Activated effector memory CD4-positive, alpha-beta T cell treated with anti-CD3 and anti-CD28 coated beads, Interleukin-2, amount 50 U/mL, for 16 hours (primary cell): ENCODE data around the gene CNTNAP5.

ENCODE experiments used
- DNase-seq: peaks from one replicate; pipeline ENCODE4 v3.0.0-alpha.2; 2020

The CNTNAP5 gene

DNA sequence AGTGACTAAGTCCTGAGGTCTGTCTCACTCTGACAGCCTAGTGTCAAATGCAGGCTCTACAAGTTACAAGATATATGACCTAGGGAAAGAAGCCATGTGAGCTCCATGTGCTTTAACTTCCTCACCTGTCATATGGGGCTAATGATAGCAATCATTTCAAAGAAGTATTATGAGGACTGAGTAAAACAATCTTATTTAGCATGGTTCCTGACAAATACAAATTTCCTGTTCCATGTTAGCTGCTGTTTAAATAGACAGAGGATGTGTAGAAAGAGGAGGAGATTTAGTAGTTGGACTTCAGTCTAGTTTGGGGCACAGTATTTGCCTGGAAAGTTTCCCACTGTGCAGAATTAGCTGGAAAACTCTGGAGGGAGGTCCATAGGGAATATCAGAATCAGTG is 545.8 kb downstream of the CNTNAP5 start:
- DNase-seq: no peak

DNA sequence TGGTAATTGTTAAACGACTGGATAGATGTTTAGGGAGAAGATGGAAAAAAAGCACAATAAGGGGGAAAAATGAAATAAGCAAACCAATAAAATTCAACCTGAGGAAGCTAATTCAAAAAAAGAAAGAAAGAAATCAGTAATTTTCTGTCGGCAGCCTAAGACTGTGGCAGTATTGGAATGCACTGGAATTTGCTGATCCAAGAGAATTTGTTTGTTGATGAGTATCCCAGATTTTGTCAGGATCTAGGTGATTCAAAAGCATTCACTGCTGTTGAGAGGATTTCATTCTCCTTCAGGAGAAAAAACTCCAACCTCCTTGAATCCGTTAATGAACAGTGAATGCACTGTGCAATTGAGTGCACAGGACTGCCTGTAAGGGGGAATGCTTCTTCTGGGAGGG is 546.7 kb downstream of the CNTNAP5 start:
- no peak for DNase-seq

- DNase-seq: no peak
Measured at GRCh38 chr2:124572934-124573634, 548.0 kb downstream of the CNTNAP5 start.

DNA sequence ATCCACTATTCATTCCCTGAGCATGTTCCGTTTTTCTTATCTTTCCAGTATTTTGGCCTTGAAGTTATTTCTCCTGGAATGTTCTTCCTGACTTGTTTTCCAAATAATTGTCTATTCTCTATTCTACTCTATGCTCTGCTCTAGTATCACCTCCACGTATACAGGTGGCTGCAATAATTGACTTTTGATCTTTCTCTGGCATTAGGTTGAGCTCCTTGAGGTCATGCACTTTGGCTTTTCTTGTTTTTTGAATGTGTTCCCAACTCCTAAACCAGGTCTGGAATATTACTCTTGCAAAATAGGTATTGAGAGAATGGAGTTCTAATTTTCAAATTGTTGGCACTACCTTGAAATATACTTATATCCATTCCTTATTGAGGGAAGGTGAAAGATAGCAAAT is 550.4 kb downstream of the CNTNAP5 start:
- no peak for DNase-seq

DNA sequence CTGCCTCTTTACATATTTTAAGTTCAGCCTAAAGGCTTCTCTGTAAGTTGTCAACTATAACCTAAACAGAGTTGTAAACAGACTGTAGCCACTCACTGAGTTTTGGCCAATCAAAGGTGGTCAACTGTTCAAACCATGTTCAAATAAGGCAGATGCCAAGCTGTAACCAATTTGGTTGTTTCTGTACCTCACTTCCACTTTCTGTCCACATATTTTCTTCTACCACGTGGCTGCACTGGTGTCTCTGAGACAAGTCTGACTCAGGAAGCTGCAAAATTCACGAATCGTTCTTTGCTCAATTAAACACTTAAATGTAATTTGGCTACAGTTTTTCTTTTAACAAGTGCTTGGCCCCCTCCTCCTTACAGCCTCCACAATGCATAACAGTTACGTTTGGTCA is 555.2 kb downstream of the CNTNAP5 start:
- DNase-seq: no peak

- no peak for DNase-seq
Measured at GRCh38 chr2:124582387-124582786, 557.3 kb downstream of the CNTNAP5 start.

- DNase-seq: no peak
Measured at GRCh38 chr2:124584615-124585014, 559.5 kb downstream of the CNTNAP5 start.

DNA sequence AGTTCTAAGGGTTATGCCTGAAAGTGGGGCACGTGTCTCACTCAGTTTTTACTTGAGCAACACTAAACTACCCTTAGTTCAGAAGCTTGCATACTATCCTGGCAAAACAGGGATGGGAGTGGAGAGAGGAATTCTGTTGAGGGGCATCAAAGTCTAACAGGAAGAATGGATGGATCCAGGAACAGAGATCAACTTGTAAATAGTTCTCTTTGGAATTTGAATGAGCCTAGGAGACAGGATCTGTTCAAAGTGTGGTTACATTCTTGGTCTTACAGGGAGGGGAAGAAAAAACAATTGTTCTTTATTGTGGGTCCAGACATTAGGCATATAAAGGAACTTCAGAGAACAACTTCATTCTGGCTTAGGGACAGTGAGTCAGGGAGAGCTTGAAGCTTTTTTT is 560.2 kb downstream of the CNTNAP5 start:
- no peak for DNase-seq

- no peak for DNase-seq
Measured at GRCh38 chr2:124586210-124586609, 561.1 kb downstream of the CNTNAP5 start.

DNA sequence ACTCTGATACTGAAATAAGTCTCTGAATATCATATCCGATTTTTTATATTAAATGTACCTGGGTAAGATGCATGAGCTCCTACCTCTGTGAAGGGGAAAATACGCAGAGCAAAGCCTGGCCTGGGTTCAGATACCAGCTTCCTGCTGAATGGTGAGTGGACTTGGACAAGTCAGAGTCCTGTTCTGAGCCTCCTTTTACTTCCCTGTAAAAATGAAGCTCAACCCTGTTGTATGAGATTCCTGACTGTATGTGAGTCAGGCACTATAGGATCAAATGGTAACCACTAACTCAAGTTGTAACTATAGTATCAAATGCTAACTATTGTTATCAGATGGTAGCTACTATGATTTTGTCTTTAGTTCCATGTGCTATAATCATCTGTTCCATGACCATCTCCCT is 561.7 kb downstream of the CNTNAP5 start:
- no peak for DNase-seq

- DNase-seq: no peak
Measured at GRCh38 chr2:124589971-124590370, 564.9 kb downstream of the CNTNAP5 start.

- no peak for DNase-seq
Measured at GRCh38 chr2:124602759-124603158, 577.7 kb downstream of the CNTNAP5 start.

GRCh38 chr2:124604940-124605339 is 579.9 kb downstream of the CNTNAP5 start:
- DNase-seq: no peak

DNA sequence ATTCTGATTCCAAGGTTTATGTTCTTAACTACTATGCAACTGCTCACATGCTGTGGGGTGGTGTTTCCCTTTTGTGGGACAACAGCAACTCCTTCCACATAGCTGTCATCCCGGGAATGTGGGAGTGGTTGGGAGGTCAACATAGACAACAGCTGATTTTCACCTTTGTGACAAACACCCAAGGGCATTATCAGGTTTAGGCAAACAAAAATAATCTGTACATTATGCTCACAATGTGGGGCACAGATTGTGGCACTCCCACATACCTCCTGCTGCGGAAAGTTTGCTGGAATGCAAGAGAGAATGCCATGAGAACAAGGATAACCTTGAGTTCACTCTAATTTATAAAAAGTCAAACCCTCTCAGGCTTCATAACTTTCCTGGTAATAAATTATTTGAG is 582.6 kb downstream of the CNTNAP5 start:
- no peak for DNase-seq

GRCh38 chr2:124609667-124610066 is 584.6 kb downstream of the CNTNAP5 start:
- DNase-seq: no peak

DNA sequence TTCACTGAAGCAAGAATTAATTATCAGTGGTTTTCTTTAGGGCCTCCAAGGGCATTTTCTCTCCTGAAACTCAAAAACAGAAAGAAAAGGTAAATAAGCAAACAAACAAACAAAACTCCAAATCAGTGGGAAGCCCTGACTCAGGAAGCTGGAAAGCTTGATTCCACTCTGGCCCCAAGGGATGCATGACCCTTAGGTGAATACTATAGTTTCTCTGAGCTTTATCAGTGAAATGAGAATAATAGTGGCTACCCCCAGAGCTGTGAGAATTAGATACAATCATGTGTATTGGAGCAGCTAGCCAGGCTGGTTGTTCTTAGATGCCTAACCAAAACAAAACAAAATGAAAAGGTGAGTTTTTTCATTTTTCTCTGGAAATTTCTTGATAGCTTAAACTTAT is 585.1 kb downstream of the CNTNAP5 start:
- DNase-seq: no peak

GRCh38 chr2:124610866-124611265 is 585.8 kb downstream of the CNTNAP5 start:
- no peak for DNase-seq

- DNase-seq: no peak
Measured at GRCh38 chr2:124623560-124623959, 598.5 kb downstream of the CNTNAP5 start.

DNA sequence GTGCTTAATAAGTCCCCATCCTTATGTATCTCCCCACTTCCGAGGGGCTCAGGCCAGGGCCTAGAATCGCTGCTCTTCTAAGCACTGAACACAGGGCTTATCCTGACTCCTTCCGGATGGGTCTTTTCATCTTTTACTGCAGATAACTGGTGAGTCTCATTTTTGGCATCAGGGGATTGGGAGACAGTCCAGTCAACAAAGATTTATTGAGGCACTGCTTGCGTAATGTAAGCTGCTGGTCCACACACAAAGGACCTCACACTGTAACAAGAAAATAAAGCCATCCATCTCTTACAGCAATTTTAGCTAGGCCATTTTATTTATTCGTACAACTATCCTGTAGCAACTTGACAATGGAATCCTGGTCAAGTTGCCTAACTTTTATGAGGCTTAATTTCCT is 600.5 kb downstream of the CNTNAP5 start:
- DNase-seq: no peak

DNA sequence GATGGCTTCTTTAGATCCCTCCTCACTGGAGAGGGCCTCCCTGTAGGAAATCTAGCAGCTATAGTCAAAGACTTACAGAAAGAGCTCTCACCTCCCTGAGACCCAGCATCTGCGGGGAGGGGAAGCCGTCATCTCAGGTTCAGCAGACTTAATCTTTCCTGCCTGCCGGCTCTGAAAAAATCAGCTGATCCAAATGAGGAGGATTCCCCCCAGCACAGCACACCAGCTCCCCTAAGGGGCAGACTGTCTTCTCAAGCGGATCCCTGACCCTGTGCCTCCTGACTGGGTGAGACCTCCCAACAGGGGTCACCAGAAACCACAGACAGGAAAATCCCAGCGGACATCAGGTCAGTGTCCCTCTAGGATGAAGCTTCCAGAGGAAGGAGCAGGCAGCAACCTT is 601.9 kb downstream of the CNTNAP5 start:
- no peak for DNase-seq

DNA sequence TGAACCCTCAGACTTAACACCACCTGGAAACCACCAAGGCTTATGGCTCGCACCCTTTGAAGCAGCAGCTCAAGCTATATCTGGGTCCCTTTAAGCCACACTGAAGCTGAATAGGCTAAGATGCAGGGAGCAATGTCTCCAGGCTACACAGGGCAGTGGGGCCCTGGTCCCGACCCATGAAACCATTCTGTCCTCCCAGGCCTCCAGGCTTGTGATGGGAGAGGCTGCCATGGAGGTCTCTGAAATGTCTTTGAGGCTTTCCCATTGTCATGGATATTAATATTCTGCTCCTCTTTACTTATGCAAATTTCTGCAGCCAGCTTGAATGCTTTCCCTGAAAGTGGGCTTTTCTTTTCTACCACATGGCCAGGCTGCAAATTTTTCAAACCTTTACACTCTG is 608.7 kb downstream of the CNTNAP5 start:
- no peak for DNase-seq

- DNase-seq: no peak
Measured at GRCh38 chr2:124639524-124639923, 614.4 kb downstream of the CNTNAP5 start.

DNA sequence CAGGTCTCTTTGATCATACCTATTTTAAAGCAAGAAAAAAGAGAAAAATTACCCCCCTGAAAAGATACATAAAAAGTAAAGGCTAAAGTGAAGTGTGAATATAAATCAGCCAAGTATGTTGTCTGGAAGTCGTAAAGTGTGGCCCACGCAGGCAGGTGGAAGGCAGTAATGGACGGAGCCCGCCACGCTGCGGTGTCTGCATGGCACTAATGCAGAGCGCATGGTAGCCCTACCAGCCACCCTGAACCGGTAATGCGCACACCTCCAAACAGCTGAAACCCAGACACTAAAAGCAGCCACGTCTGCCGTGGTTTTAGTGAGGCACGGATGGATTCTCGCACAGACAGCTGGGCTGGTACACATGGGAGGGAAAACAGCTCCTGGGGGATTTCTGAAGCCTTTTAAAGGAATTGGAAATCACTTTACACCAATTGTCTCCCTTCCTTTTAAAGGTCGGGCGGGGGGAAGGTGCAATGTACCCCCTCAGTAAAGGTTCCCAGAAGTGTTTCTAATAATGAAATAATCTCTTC is 615.2 kb downstream of the CNTNAP5 start:
- DNase-seq: no peak

DNA sequence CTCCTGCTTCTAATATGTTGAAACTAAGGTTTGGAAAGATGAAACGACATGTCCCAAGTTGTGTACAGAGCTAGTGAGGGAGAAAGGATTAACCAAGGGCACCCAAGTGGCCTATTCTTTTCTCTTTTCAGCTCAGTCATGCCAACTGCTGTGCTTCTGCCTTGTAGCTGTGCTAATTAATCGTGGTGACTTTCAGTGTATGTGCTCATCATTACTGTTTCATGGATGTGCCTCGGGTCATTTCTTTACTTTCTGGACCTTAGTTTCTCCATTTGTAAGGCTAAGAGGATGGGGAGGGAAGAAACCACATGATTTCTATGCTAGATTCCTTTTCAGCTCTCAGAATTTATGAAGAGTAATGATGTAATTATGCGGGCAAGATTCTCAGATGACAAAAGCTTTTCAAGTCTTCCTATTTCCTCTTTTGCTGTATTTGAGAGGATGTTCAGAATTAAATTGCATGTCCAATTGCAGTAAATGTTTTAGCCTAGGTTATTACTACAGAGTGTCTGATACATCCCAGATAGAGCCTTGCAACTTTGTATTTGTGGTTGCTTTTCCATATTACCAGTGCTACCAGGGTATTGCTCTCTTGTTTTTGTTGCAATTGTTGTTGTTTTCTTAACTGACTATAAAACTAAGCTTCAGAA is 621.2 kb downstream of the CNTNAP5 start:
- no peak for DNase-seq

- no peak for DNase-seq
Measured at GRCh38 chr2:124647245-124647644, 622.2 kb downstream of the CNTNAP5 start.
